ENCODE measurements around the gene GABRG3. TPM values are rescaled to one million over a fixed set of nuclear protein-coding genes. Genes with fewer than 3 reads are reported as not detected.

GABRG3 gene
- total RNA-seq, 1 donor from 2014 or later, result 2.6 TPM

DNA sequence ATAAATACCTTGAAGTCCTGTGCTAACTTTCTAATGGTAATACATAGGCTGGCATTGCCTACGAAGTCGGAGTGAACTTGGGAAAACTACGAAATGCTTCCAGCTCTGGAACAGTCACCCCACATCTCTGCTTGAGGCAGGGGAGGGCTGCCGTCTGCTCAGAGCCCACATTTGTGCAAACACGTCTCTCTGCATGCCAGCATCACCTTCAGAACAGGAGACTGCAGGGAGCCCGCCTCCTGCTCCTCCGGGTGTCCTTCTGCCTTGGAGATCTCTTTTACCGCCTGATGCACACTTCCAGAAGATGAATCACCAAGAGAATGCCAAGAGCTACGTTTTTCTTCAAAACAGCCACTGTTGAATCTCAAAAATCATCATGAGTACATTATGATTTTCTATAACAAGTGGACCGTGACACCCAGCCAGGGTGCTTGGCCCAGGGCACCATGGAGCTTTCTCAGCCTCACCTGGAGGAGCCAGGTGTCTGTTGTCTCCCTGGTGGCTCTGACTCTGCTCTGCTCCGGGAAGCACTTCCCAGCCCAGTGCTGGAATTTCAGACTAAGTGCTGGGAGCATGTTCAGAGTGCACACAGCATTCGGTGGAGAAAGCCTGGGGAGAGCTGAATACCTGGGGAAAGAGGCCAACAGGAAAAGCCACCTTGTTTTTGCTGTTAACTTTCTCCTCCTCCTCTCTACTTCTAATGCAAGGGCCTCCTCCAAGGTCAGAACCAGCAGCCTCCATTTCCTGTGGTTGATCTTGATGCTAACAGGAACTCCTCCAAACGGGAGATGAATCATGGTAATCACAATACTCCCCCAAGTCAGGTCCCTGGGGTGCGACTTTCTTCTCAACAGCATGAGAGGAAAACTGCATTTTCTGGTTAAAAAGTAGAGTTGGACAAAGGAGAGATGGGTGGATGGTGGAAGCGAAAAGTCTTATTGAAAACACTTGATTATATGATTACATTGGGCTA lies 467.7 kb downstream of the GABRG3 start:
- Mint-ChIP-seq H3K27ac (no peak overlapping the region), H3K36me3 (no peaks in the 10 kb centered on the region), H3K4me1 (ENCODE audit: unreplicated experiment) (peaks cover 8% of the 10 kb centered on the region), H3K27me3 (no peaks in the 10 kb centered on the region), H3K4me3 (no peak overlapping the region), H3K9me3 (no peaks in the 10 kb centered on the region)
- TF ChIP-seq, protein P1, sequence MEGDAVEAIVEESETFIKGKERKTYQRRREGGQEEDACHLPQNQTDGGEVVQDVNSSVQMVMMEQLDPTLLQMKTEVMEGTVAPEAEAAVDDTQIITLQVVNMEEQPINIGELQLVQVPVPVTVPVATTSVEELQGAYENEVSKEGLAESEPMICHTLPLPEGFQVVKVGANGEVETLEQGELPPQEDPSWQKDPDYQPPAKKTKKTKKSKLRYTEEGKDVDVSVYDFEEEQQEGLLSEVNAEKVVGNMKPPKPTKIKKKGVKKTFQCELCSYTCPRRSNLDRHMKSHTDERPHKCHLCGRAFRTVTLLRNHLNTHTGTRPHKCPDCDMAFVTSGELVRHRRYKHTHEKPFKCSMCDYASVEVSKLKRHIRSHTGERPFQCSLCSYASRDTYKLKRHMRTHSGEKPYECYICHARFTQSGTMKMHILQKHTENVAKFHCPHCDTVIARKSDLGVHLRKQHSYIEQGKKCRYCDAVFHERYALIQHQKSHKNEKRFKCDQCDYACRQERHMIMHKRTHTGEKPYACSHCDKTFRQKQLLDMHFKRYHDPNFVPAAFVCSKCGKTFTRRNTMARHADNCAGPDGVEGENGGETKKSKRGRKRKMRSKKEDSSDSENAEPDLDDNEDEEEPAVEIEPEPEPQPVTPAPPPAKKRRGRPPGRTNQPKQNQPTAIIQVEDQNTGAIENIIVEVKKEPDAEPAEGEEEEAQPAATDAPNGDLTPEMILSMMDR (conservative IDR thresholded peaks at IDR 0.05), result no peak
- DNase-seq (ENCODE audit: extremely low spot score, unreplicated experiment), result no peak

DNA sequence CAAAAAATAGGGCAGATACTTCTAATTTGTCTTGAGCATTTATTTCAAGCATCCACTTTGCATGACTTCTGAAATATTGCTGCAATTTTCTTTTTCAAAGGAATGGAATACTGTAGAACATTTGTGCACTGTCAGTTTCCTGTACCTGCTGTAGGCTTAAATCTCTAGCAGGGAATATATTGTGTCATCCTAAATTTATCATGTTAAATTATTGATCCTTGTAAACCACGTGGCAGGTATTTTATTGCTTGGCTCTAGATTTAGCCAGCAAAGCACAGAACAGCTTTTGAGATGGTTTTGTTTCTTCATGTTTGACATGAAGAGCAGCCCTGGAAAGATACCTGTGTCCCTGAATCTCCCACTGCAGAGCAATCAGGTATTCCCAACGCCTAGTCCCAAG lies 470.1 kb downstream of the GABRG3 start:
- H3K27me3 Mint-ChIP-seq, result no peaks in the 10 kb centered on the region
- H3K36me3 Mint-ChIP-seq, result no peaks in the 10 kb centered on the region
- TF ChIP-seq, protein P1 (conservative IDR thresholded peaks at IDR 0.05), result no peak
- no peak for DNase-seq (ENCODE audit: extremely low spot score, unreplicated experiment)
- no peaks in the 10 kb centered on the region for H3K9me3 Mint-ChIP-seq
- H3K4me3 Mint-ChIP-seq, result no peak overlapping the region
- H3K27ac Mint-ChIP-seq, result no peak overlapping the region
- H3K4me1 Mint-ChIP-seq (ENCODE audit: unreplicated experiment), result peaks cover 5% of the 10 kb centered on the region

GRCh38 chr15:27448234-27448633 lies 477.3 kb downstream of the GABRG3 start:
- Mint-ChIP-seq H3K36me3 (no peaks in the 10 kb centered on the region), H3K4me3 (no peak overlapping the region), H3K27ac (no peak overlapping the region), H3K9me3 (peaks cover 7% of the 10 kb centered on the region), H3K4me1 (ENCODE audit: unreplicated experiment) (no peaks in the 10 kb centered on the region), H3K27me3 (no peaks in the 10 kb centered on the region)
- TF ChIP-seq, protein P1 (conservative IDR thresholded peaks at IDR 0.05), result no peak
- DNase-seq (ENCODE audit: extremely low spot score, unreplicated experiment), result no peak

- no peaks in the 10 kb centered on the region for H3K27me3 Mint-ChIP-seq
- no peaks in the 10 kb centered on the region for H3K36me3 Mint-ChIP-seq
- H3K4me3 Mint-ChIP-seq, result no peak overlapping the region
- TF ChIP-seq, protein P1 (conservative IDR thresholded peaks at IDR 0.05), result no peak
- H3K27ac Mint-ChIP-seq, result no peak overlapping the region
- H3K9me3 Mint-ChIP-seq, result peaks cover 7% of the 10 kb centered on the region
- no peak for DNase-seq (ENCODE audit: extremely low spot score, unreplicated experiment)
- no peaks in the 10 kb centered on the region for H3K4me1 Mint-ChIP-seq (ENCODE audit: unreplicated experiment)
These were observed 478.0 kb downstream of the GABRG3 start for GRCh38 chr15:27448986-27449385.

DNA sequence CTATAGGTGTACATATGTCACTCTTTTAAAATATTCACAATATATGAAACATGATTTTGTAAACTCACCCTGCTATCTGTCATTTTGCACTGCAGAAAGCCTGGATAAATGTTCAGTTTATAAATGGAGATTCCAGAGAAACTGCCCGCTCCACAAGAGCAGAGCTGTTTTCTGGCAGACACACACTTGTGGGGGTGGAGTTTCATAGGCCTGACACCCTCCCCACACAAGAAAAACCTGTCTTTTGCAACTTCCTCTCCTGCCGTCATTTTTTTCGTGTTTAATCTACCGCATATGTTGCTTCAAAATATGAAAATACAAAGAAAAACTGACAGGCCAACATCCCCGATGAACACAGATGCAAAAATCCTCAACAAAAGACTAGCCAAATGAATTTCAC lies 479.0 kb downstream of the GABRG3 start:
- Mint-ChIP-seq H3K9me3 (peaks cover 7% of the 10 kb centered on the region), H3K4me3 (peak overlapping the region; percentile 24), H3K27ac (peak overlapping the region; percentile 67), H3K27me3 (no peaks in the 10 kb centered on the region), H3K4me1 (ENCODE audit: unreplicated experiment) (no peaks in the 10 kb centered on the region), H3K36me3 (no peaks in the 10 kb centered on the region)
- TF ChIP-seq, protein P1 (conservative IDR thresholded peaks at IDR 0.05), result no peak
- DNase-seq (ENCODE audit: extremely low spot score, unreplicated experiment), result no peak

Measured in type B pancreatic cell (in vitro differentiated cells).